ENCODE measurements around the gene GIMAP1.
A peak's percentile ranks its signal among the peaks of the same experiment; 100 is the strongest.
"Not testable (repeated sequence)": the region's sequence is repeated elsewhere in the genome, so short reads cannot be mapped to it uniquely, and the experiment has no call there.

GIMAP1 gene

GRCh38 chr7:150716368-150716767 is at the start of gene GIMAP1:
Gene GIMAP1 (plus strand): TSS chr7:150716613. CDS start chr7:150719048, 2,435 bp downstream.
- DNase-seq = no peak

DNA sequence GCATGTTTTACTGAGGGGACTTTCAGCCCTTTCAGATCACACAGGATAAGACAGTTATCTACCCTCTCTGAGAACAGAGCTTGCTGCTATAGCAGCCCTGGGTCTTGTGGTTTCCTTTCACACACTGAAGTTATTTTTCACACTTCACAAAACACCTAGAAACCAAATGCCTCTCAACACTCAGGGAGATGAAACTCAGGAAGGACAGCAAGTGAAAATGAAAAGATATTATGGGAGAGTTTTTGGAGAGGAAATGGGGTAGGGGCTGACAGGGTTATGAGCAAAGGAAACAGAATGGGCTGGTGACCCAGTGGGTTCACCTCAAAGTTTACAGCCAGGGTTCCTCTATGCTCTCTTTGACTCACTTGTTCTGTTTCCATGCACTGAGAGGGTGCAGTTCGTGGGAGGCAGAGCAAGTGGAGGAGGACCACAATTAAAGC is 47.9 kb upstream of the GIMAP1 start:
- no peak for DNase-seq

GRCh38 chr7:150668977-150669376 is 47.4 kb upstream of the GIMAP1 start:
- DNase-seq = no peak

- not testable (repeated sequence) for DNase-seq
Observed at GRCh38 chr7:150671798-150672585, 44.4 kb upstream of the GIMAP1 start.

- no peak for DNase-seq
Observed at GRCh38 chr7:150675714-150676113, 40.7 kb upstream of the GIMAP1 start.

GRCh38 chr7:150676276-150676675 is 40.1 kb upstream of the GIMAP1 start:
- not testable (repeated sequence) for DNase-seq

DNA sequence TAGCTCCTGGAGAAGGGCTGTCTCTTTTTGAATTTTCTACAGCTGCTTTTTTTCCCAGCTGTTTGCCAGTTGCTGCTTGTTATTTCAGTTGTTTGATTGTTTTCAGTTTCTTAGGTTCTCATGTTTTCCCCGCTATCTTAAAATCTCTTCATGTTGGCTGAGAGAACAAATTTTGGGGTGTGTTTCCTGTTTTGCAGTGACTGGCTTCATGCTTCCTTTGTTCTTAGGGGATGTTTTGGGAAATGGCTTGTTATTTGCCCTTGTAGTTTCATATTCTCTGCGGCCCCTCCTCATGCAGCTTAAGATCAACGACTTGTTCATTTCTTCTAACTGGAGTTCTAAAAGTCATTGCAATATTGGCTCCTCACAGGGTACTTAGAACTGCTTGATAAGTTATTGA is 39.6 kb upstream of the GIMAP1 start:
- not testable (repeated sequence) for DNase-seq

DNA sequence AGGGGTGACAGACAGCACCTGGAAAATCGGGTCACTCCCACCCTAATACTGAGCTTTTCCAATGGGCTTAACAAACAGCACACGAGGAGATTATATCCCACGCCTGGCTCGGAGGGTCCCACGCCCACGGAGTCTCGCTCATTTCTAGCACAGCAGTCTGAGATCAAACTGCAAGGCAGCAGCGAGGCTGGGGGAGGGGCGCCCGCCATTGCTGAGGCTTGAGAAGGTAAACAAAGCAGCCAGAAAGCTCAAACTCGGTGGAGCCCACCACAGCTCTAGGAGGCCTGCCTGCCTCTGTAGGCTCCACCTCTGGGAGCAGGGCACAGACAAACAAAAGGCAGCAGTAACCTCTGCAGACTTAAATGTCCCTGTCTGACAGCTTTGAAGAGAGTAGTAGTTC is 37.8 kb upstream of the GIMAP1 start:
- not testable (repeated sequence) for DNase-seq

DNA sequence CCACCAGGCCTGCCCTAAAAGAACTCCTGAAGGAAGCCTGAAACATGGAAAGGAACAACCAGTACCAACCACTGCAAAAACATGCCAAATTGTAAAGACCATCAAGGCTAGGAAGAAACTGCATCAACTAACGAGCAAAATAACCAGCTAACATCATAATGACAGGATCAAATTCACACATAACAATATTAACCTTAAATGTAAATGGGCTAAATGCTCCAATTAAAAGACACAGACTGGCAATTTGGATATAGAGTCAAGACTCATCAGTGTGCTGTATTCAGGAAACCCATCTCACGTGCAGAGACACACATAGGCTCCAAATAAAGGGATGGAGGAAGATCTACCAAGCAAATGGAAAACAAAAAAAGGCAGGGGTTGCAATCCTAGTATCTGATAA is 36.0 kb upstream of the GIMAP1 start:
- not testable (repeated sequence) for DNase-seq

- peak; percentile 23 for DNase-seq
Observed at GRCh38 chr7:150685219-150686029, 31.0 kb upstream of the GIMAP1 start, which contains the start of gene GIMAP2. Gene GIMAP2 (plus strand): TSS chr7:150685706. CDS start chr7:150687060, 1,354 bp downstream.

DNA sequence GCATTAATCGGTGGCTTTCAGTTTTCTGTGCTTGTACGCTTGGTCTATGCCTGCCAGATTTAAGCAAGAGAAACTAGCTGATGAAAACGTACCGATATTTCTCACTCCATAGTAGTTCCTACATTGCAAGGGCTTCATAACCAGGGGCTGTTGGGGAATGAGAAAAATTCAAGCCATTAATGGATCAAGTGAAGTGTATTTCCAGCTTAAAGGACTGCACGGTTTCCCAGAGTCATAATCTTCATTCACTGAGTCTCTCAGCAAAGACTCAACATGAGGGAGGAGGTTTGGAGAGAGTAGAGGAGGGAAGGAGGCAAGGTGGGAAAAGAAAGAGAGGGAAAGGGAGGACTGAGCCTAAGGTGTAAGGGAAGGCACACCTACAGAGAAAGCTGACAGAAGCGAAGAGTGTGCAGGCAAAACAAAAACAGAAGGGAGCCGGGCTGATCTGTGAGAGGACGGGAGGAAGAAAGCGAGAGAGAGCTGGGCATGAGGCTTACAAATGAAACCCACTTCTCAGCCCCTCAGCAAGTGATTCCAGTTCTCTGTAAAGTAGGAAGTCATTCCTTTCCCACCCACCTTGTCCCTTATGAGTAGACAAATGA is 30.3 kb upstream of the GIMAP1 start:
- no peak for DNase-seq

DNA sequence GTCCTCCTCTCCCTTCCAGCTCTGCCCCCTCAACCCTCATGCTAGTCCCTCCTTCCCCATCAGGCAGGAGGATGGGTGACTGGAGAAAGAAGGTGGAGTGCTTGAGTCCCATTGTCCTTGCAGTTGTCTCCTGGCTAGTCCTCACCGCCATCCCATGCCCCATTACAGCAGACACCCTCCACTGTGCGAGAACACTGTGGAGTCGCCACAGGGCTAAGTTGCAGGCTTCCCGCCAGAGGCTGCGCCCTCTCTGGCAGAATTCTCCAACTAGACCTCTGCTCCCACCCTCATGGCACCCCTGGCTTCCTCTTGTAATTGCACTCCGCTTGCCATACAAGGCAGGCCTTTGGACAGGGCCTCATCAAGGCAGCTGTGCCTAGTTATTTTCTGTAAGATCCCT is 27.8 kb upstream of the GIMAP1 start:
- DNase-seq = no peak

DNA sequence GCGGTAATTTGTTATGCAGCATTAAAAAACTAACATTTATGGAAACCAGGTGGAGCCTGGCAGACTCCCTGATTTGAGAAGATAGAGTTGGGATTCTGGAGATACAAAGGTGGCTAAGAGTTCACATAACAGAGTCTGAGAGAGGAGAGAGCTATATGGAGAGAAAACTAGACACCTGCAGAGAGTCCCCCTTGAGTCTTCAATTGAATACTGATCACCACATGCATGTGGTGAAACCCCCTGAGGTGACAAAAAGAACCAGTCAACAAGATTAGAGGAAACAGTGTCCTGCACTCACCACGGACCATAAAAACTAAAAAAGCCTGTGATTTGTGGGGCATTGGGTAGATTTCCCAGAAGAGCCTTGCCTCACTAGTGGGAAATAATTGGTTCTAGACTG is 20.8 kb upstream of the GIMAP1 start:
- no peak for DNase-seq

DNA sequence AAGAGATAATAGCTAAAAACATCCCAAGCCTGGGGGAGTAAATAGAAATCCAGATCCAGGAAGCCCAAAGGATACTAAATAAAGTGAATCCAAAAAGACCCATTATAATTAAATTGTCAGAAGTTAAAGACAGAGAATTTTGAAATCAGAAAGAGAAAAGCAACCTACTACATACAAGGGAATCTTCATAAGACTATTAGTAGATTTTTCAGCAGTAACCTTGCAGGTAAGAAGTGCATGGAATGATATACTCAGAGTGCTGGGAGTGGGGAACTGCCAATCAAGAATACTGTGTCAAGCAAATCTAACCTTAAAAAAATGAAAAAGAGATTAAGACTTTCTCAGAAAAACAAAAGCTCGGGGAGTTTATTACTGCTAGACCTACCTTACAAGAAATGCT is 13.2 kb upstream of the GIMAP1 start:
- DNase-seq = no peak

DNA sequence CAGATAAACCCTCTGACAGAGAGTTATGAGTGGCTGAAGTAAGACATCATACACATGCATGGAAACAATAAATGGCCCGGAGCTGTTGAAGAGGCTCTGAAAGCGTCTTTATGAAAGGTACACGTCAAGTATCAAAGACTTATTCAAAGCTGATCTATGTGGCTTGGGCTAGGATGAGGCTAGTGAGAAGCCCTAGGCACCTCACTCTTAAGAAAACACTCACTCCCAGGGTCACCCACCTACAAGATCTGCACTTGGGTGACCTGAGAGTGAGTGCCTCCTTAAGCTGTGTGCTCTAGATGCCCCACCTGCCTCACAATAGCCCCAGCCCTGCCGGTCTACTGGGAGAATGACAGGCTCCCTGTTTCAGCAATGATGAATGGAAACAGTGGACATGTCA is 1.1 kb upstream of the GIMAP1 start:
- no peak for DNase-seq

- no peak for DNase-seq
Observed at GRCh38 chr7:150715738-150716137, 675 bp upstream of the GIMAP1 start.

DNA sequence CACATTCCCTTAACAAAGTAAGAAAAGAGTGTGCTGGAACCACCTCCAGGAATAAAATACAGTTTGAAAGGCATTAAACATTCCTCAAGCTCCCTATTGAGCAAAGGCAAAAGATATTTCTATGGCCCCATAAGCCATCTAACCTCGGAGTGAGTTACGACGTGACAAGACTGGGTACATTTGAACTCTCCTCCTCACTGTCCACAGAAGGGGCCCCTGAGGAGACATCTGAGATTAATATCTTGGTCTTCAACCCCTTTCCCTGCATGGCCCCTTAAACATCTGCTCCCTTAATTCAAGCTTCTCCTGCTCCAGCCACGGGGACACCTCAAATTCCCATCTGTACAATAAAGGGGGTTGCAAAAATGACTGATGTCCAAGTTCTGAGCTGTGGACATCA is 526 bp downstream of the GIMAP1 start:
- no peak for DNase-seq

- no peak for DNase-seq
Observed at GRCh38 chr7:150717814-150718420, 1.5 kb downstream of the GIMAP1 start.

GRCh38 chr7:150719436-150719835 is 3.0 kb downstream of the GIMAP1 start:
- DNase-seq = no peak

GRCh38 chr7:150719960-150720891 is 3.8 kb downstream of the GIMAP1 start:
- no peak for DNase-seq

DNA sequence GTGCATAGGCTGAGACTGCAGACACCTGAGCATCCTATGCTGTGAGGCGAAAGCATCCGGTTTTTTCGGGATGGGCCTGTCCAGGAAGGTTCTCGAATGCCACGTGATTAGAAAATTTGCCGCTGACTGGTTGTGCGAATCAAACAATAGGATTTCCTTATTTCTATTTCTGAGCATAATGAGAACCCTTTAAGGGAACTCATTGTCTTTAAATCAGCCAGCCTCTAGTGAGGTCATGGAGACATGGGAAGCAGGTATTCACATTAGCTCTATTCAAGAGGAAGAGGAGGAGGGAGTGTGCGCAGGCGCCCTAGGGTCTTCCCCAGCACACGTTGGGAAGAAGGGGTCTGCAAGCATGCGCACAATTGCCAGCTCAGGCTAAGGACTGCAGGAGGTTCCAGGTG is 5.6 kb downstream of the GIMAP1 start:
- DNase-seq = no peak

GRCh38 chr7:150722431-150722931 is 6.1 kb downstream of the GIMAP1 start:
- DNase-seq = no peak

Data from HCEC 1CT (cell line).